ENCODE data around the gene CDK5R1. TPM values are rescaled to one million over a fixed set of nuclear protein-coding genes. Genes with fewer than 3 reads are reported as not detected.

The CDK5R1 gene
- total RNA-seq, 3 donors from 2014 or later (not counting 1 experiment from before 2014, with no cell fraction given), result 3.7 to 12.3 (median 7.4) TPM

DNA sequence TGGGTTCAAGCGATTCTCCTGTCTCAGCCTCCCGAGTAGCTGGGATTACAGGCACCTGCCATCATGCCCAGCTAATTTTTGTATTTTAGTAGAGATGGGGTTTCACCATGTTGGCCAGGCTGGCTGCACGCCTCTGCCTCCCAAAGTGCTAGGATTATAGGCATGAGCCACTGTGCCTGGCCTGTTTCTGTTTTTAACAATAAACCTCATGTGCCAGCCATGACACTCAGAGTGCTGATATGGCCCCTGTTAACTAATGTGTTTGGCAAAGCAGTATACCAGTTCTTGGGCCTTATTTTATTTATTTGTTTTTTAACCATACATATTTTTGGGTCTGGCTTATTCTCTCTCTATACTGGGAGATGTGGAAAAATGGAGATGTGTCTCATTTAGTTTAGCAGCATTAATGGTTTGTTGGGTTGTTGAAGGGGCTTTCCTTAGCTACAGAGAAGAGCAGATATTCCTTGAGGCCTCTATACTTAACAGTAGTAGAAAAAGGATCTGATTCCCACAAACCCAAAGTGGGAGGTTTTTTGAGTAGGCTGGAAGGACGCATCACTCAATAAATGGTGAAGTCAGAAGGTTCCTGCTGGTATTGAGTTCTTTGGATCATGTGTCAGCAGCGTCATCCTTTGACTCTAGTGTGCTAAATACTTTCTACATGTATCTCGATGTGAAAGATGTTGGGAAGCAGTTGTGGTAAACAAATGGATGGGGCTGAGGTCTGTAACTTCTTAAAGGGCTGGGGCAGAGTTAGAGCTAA lies 16.2 kb upstream of the CDK5R1 start:
- TF ChIP-seq, protein P1, sequence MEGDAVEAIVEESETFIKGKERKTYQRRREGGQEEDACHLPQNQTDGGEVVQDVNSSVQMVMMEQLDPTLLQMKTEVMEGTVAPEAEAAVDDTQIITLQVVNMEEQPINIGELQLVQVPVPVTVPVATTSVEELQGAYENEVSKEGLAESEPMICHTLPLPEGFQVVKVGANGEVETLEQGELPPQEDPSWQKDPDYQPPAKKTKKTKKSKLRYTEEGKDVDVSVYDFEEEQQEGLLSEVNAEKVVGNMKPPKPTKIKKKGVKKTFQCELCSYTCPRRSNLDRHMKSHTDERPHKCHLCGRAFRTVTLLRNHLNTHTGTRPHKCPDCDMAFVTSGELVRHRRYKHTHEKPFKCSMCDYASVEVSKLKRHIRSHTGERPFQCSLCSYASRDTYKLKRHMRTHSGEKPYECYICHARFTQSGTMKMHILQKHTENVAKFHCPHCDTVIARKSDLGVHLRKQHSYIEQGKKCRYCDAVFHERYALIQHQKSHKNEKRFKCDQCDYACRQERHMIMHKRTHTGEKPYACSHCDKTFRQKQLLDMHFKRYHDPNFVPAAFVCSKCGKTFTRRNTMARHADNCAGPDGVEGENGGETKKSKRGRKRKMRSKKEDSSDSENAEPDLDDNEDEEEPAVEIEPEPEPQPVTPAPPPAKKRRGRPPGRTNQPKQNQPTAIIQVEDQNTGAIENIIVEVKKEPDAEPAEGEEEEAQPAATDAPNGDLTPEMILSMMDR (IDR thresholded peaks at IDR 0.05), result no peak
- ATAC-seq (no peak), DNase-seq (no peak)
- Mint-ChIP-seq H3K27ac (no peak overlapping the region), H3K36me3 (peaks cover 36% of the 10 kb centered on the region), H3K4me3 (no peak overlapping the region), H3K27me3 (ENCODE audit: low read depth in 2 of 2) (no peaks in the 10 kb centered on the region), H3K4me1 (peaks cover 0 to 12% of the 10 kb centered on the region in 2 donors), H3K9me3 (no peaks in the 10 kb centered on the region)
- WGBS (ENCODE audit: insufficient coverage), result 96% methylated on average over 6 of the region's 6 CpGs
- Histone ChIP-seq H3K27ac (ENCODE audit: low read length) (no peak overlapping the region), H3K4me3 (ENCODE audit: low read length) (no peak overlapping the region), H3K36me3 (ENCODE audit: control insufficient read depth, insufficient read depth, low read length) (peaks cover 67% of the 10 kb centered on the region), H3K9me3 (ENCODE audit: control insufficient read depth, insufficient read depth, low read length) (no peaks in the 10 kb centered on the region), H3K27me3 (ENCODE audit: control insufficient read depth, insufficient read depth, low read length) (no peaks in the 10 kb centered on the region), H3K4me1 (ENCODE audit: control insufficient read depth, insufficient read depth, low read length) (no peaks in the 10 kb centered on the region)
- intact Hi-C loops (cut with micrococcal nuclease), result no loop called here

DNA sequence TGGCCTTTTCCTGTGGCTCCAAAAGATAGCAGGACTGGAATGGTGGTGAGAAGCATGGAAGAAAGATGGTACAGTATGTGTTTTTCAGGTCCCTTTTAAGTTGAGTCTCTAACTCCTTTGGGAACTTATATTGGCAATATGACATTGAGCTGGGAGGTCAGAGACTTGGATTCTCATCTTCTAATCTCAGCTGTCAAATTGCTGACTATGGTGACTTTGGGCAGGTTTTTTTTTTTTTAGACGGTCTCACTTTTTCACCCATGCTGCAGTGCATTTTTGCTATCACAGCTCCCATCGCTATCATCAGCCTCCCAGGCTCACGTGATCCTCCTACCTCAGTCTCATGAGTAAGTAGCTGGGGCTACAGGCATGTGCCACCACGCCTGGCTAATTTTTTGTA lies 15.1 kb upstream of the CDK5R1 start:
- WGBS (ENCODE audit: insufficient coverage), result 92% methylated on average over 4 of the region's 4 CpGs
- Histone ChIP-seq H3K4me1 (ENCODE audit: control insufficient read depth, insufficient read depth, low read length) (no peaks in the 10 kb centered on the region), H3K36me3 (ENCODE audit: control insufficient read depth, insufficient read depth, low read length) (peaks cover 73% of the 10 kb centered on the region), H3K9me3 (ENCODE audit: control insufficient read depth, insufficient read depth, low read length) (no peaks in the 10 kb centered on the region), H3K4me3 (ENCODE audit: low read length) (no peak overlapping the region), H3K27me3 (ENCODE audit: control insufficient read depth, insufficient read depth, low read length) (no peaks in the 10 kb centered on the region), H3K27ac (ENCODE audit: low read length) (no peak overlapping the region)
- peaks cover 36% of the 10 kb centered on the region for H3K36me3 Mint-ChIP-seq
- no peak overlapping the region for H3K27ac Mint-ChIP-seq
- H3K4me3 Mint-ChIP-seq, result no peak overlapping the region
- no peak for ATAC-seq
- DNase-seq, result no peak
- TF ChIP-seq, protein P1 (IDR thresholded peaks at IDR 0.05), result no peak
- H3K9me3 Mint-ChIP-seq, result no peaks in the 10 kb centered on the region
- no peaks in the 10 kb centered on the region for H3K27me3 Mint-ChIP-seq (ENCODE audit: low read depth in 2 of 2)
- peaks cover 0 to 12% of the 10 kb centered on the region in 2 donors for H3K4me1 Mint-ChIP-seq
- intact Hi-C loops (cut with micrococcal nuclease), result no loop called here

DNA sequence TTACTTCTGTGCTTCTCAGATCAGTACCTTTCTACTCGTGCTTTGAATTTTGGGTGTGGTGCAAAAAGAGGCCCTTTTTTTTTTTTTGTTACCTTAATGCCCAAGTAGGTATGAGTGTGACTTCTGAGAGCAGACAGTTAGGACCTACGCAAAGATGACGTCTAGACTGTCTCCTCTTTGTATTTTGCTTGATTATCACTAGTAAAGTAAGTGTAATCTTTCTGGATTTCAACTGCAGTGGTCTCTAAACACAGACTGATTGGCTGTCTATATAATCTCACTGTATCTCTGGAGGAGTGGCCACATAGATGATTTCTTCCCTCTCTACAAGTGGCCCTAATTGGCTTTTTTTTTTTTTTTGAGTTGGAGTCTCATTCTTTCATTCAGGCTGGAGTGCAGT lies 11.5 kb upstream of the CDK5R1 start:
- Mint-ChIP-seq H3K4me3 (no peak overlapping the region), H3K36me3 (peaks cover 48% of the 10 kb centered on the region), H3K27me3 (ENCODE audit: low read depth in 2 of 2) (no peaks in the 10 kb centered on the region), H3K27ac (peak overlapping the region in 1 of 2 donors; percentile 29), H3K4me1 (peaks cover 0 to 3% of the 10 kb centered on the region in 2 donors), H3K9me3 (no peaks in the 10 kb centered on the region)
- Histone ChIP-seq H3K9me3 (ENCODE audit: control insufficient read depth, insufficient read depth, low read length) (no peaks in the 10 kb centered on the region), H3K4me3 (ENCODE audit: low read length) (no peak overlapping the region), H3K27me3 (ENCODE audit: control insufficient read depth, insufficient read depth, low read length) (no peaks in the 10 kb centered on the region), H3K27ac (ENCODE audit: low read length) (no peak overlapping the region), H3K36me3 (ENCODE audit: control insufficient read depth, insufficient read depth, low read length) (peaks cover 86% of the 10 kb centered on the region), H3K4me1 (ENCODE audit: control insufficient read depth, insufficient read depth, low read length) (no peaks in the 10 kb centered on the region)
- intact Hi-C loops (cut with micrococcal nuclease), result no loop called here
- TF ChIP-seq, protein P1 (IDR thresholded peaks at IDR 0.05), result no peak
- WGBS (ENCODE audit: insufficient coverage), result 100% methylated on average over 3 of the region's 3 CpGs
- ATAC-seq (no peak), DNase-seq (no peak)

DNA sequence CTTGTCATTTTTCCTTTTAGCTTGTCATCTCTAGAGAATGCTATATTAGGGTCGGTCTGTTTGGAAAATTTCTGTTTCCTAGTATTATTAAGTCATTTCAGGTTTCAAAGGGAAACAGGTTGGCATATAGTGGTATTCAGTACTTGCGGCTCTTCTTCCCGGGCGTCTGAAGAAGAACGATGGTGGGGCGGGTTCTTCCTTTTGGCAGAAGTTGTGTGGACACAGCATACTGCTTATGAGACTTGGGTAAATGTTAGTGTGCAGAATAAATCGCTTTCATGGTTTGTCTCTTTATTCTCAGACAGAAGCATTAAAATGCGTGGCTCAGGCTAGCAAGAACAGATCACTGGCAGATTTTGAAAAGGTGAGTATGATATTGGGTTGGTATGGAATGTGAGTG lies 9.6 kb upstream of the CDK5R1 start:
- Mint-ChIP-seq H3K27ac (no peak overlapping the region), H3K9me3 (no peaks in the 10 kb centered on the region), H3K36me3 (peaks cover 59% of the 10 kb centered on the region), H3K27me3 (ENCODE audit: low read depth in 2 of 2) (no peaks in the 10 kb centered on the region), H3K4me3 (no peak overlapping the region), H3K4me1 (peaks cover 0 to 3% of the 10 kb centered on the region in 2 donors)
- no peaks in the 10 kb centered on the region for H3K4me1 ChIP-seq (ENCODE audit: control insufficient read depth, insufficient read depth, low read length)
- H3K36me3 ChIP-seq (ENCODE audit: control insufficient read depth, insufficient read depth, low read length), result peaks cover 86% of the 10 kb centered on the region
- H3K4me3 ChIP-seq (ENCODE audit: low read length), result no peak overlapping the region
- no peak for ATAC-seq
- no peak overlapping the region for H3K27ac ChIP-seq (ENCODE audit: low read length)
- intact Hi-C loops (cut with micrococcal nuclease), result no loop called here
- DNase-seq, result no peak
- TF ChIP-seq, protein P1 (IDR thresholded peaks at IDR 0.05), result no peak
- no peaks in the 10 kb centered on the region for H3K27me3 ChIP-seq (ENCODE audit: control insufficient read depth, insufficient read depth, low read length)
- 97% methylated on average over 8 of the region's 8 CpGs for WGBS (ENCODE audit: insufficient coverage)
- H3K9me3 ChIP-seq (ENCODE audit: control insufficient read depth, insufficient read depth, low read length), result no peaks in the 10 kb centered on the region

Data from natural killer cell (primary cell).